Heart right ventricle (tissue), 16 donors: ENCODE results near the gene RAB3D. TPM values are rescaled to one million over a fixed set of nuclear protein-coding genes. Genes with fewer than 3 reads are reported as not detected.

ENCODE experiments used
- ATAC-seq, 8 donors: fragments of 200-7000 bp; cut with Tn5 transposase; one replicate each; pipeline ENCODE4 v1.9.1; 2020; ENCODE audit warnings: mild to moderate bottlenecking in 8 of 8, moderate library complexity in 8 of 8, moderate number of reproducible peaks in 1 of 8
- DNase-seq, 2 donors: peaks; one replicate each; pipeline ENCODE4 v3.0.0-alpha.2; 2020
- H3K27ac ChIP-seq, 10 donors: fragments of 200-600 bp; sonication (generic) in 2 of 10; one replicate each; pipeline versions ENCODE4 v1.5.0 to v1.8.0; 2020 to 2022; ENCODE audit warnings: mild to moderate bottlenecking in 3 of 10
- H3K27me3 ChIP-seq, 7 donors: fragments of 200-600 bp; one replicate each; pipeline ENCODE4 v1.8.0; 2021 to 2022; ENCODE audit warnings: mild to moderate bottlenecking in 2 of 7
- H3K36me3 ChIP-seq, 9 donors: fragments of 200-600 bp; sonication (generic) in 1 of 9; one replicate each; pipeline versions ENCODE4 v1.5.0 to v1.8.0; 2020 to 2022; ENCODE audit warnings: mild to moderate bottlenecking in 2 of 9
- H3K4me1 ChIP-seq, 9 donors: fragments of 200-600 bp; sonication (generic) in 1 of 9; one replicate each; pipeline versions ENCODE4 v1.5.0 to v1.8.0; 2020 to 2022; ENCODE audit warnings: mild to moderate bottlenecking in 4 of 9
- H3K4me3 ChIP-seq, 10 donors: fragments of 200-600 bp; sonication (generic) in 2 of 10; one replicate each; pipeline versions ENCODE4 v1.5.0 to v1.8.0; 2020 to 2022; ENCODE audit warnings: mild to moderate bottlenecking in 7 of 10, moderate library complexity in 2 of 10
- H3K9me3 ChIP-seq, 11 donors: fragments of 200-600 bp in 10 of 11; sonication (generic) in 2 of 11; one replicate each; pipeline versions ENCODE4 v1.5.0 to v1.8.0; 2013 to 2022; ENCODE audit warnings: mild to moderate bottlenecking in 2 of 11, control low read depth in 1 of 11, moderate library complexity in 1 of 11
- CTCF ChIP-seq, 9 donors: fragments of 200-600 bp; sonication (generic) in 2 of 9; IDR thresholded peaks; one replicate each; pipeline versions ENCODE4 v1.5.0 to v1.8.0; 2021 to 2022; ENCODE audit warnings: antibody characterized with exemption in 9 of 9, mild to moderate bottlenecking in 5 of 9, moderate library complexity in 1 of 9
- WGBS, 2 donors: extraction: QIAGEN DNeasy Blood & Tissue Kit; methylation state at CpG; one replicate each; pipeline ENCODE4 v1.1.7; 2013; ENCODE audit warnings: inconsistent platforms in 1 of 2; 5-methylcytosine and 5-hydroxymethylcytosine counted together
- intact Hi-C, 10 donors: fragments of 100-400 bp; cut with DNase I; formaldehyde crosslinking; loops; one replicate each; pipeline versions ENCODE4 v1.11.1 to v1.14.2; 2022
- polyA plus RNA-seq, 2 donors: library from polyadenylated mRNA; stranded (reverse); fragments of 200-250 nt; gene quantifications; one replicate each; pipeline ENCODE4 v1.2.3, GENCODE V29; 2013
- total RNA-seq, 10 donors: library from RNA; stranded (reverse); fragmentation: NEBNext Ultra II Directional in 3 of 10; extraction: Animal tissue kit (Norgen Biotek cat#: 25700) in 3 of 10; gene quantifications; one replicate each; pipeline versions ENCODE4 v1.2.1 to v1.2.4, GENCODE V29; 2021 to 2023
- donor health status: Arrhythmogenic right ventricular cardiomyopathy.
- donor health status: ischemic (EF 13 %, LVEDD 7.1; RV severe dilation, severe dysfunction).
- donor health status: healthy with polysubstance abuse.
- donor health status: DM: no; HTN: yes; CAD: no.
- donor health status: DM: no; HTN: no; CAD: no.
- donor health status: ischemic (EF 25% LVEDD 6.9; RV normal size, moderate dysfunction).
- donor health status: ischemic (EF 25% LVEDD 5.7; RV mildly dilated, moderate dysfunction).
- donor health status: healthy.
- donor health status: DM: yes; HTN: yes; CAD: no.
- donor health status: Ischemic cardiomyopathy.
- donor health status: ischemic (EF 35%, LVEDD 5.7; RV mildly dilated, moderate dysfunction).
- donor health status: nonischemic (EF 11% LVEDD 7.7; RV severe dilation, severe dysfunction).
- donor health status: DM: yes; HTN: yes; CAD: no.
- donor health status: PGD.
- donor health status: ischemic (EF 29% LVEDD 5.4; RV normal size, mild dysfunction).
- donor health status: nonischemic (EF 23%, LVEDD 6.1; RV moderate dilation, normal function).

Gene RAB3D
- total and polyA plus RNA-seq, 12 donors = 2.7 to 11.6 (median 6.0) TPM

- DNase-seq = no peak
- TF ChIP-seq CTCF (IDR thresholded peaks at IDR 0.05) = no peak
- Histone ChIP-seq H3K4me3 (no peak overlapping the region), H3K36me3 (no peaks in the 10 kb centered on the region), H3K4me1 (peaks cover 0 to 38% (median 10%) of the 10 kb centered on the region in 9 donors), H3K9me3 (no peaks in the 10 kb centered on the region), H3K27me3 (no peaks in the 10 kb centered on the region), H3K27ac (peak overlapping the region in 1 of 10 donors; percentile 20)
- ATAC-seq = no peak
- intact Hi-C loops = loop anchor here in 9 of 10 donors (2.0 to 10.0 kb wide), 13 partner anchors 42 to 292 kb away; partner anchors contain the start of genes ELAVL3 (in 3 of the 9), CCDC159 (in 1 of the 9), EPOR (in 1 of the 9) and ODAD3 (in 1 of the 9)
- WGBS, 2 donors = 85 to 87% methylated on average over 4 of the region's 4 CpGs
These were observed 44.3 kb downstream of the RAB3D start for GRCh38 chr19:11295180-11295579.

GRCh38 chr19:11293433-11294389 lies 45.7 kb downstream of the RAB3D start:
- Histone ChIP-seq H3K36me3 (no peaks in the 10 kb centered on the region), H3K27me3 (no peaks in the 10 kb centered on the region), H3K4me3 (peak overlapping the region in 7 of 10 donors; percentile 9 to 40 (median 26)), H3K9me3 (no peaks in the 10 kb centered on the region), H3K27ac (peak overlapping the region in 8 of 10 donors; percentile 29 to 70 (median 62)), H3K4me1 (peaks cover 0 to 38% (median 10%) of the 10 kb centered on the region in 9 donors)
- TF ChIP-seq CTCF (IDR thresholded peaks at IDR 0.05) = peak; percentile 94 to 100 (median 98)
- 5% methylated on average over 41 of the region's 41 CpGs for WGBS, 2 donors
- peak; percentile 95 to 97 for DNase-seq
- intact Hi-C loops = loop anchor here (1.0 to 10.0 kb wide), 17 partner anchors 51 to 294 kb away; partner anchors contain the start of genes ELAVL3 (in 5 of the 10), ODAD3 (in 2 of the 10), PRKCSH (in 2 of the 10) and CCDC159 (in 1 of the 10)
- ATAC-seq = peak; percentile 95 to 98 (median 98)

- Histone ChIP-seq H3K4me1 (peaks cover 0 to 35% (median 10%) of the 10 kb centered on the region in 9 donors), H3K4me3 (no peak overlapping the region), H3K27me3 (no peaks in the 10 kb centered on the region), H3K27ac (no peak overlapping the region), H3K36me3 (no peaks in the 10 kb centered on the region), H3K9me3 (no peaks in the 10 kb centered on the region)
- no peak for DNase-seq
- no peak for ATAC-seq
- TF ChIP-seq CTCF (IDR thresholded peaks at IDR 0.05) = no peak
- WGBS, 2 donors = 58 to 64% methylated on average over 1 of the region's 1 CpG
- intact Hi-C loops = loop anchor here (2.0 to 10.0 kb wide), 16 partner anchors 49 to 295 kb away; partner anchors contain the start of genes ELAVL3 (in 5 of the 10), ODAD3 (in 2 of the 10), PRKCSH (in 2 of the 10) and CCDC159 (in 1 of the 10)
These were observed 47.5 kb downstream of the RAB3D start for GRCh38 chr19:11291991-11292390.

- 91 to 92% methylated on average over 7 of the region's 7 CpGs for WGBS, 2 donors
- Histone ChIP-seq H3K36me3 (no peaks in the 10 kb centered on the region), H3K4me3 (no peak overlapping the region), H3K9me3 (no peaks in the 10 kb centered on the region), H3K4me1 (peaks cover 0 to 35% (median 15%) of the 10 kb centered on the region in 9 donors), H3K27ac (no peak overlapping the region), H3K27me3 (no peaks in the 10 kb centered on the region)
- intact Hi-C loops = loop anchor here (2.0 to 10.0 kb wide), 15 partner anchors 49 to 296 kb away; partner anchors contain the start of genes ELAVL3 (in 5 of the 10), ODAD3 (in 2 of the 10), PRKCSH (in 2 of the 10) and CCDC159 (in 1 of the 10)
- ATAC-seq (no peak), DNase-seq (no peak)
- TF ChIP-seq CTCF (IDR thresholded peaks at IDR 0.05) = no peak
These were observed 48.0 kb downstream of the RAB3D start for GRCh38 chr19:11291415-11291814.
